H1 (cell line): ENCODE measurements around the gene MAPK1. TPM values are rescaled to one million over a fixed set of nuclear protein-coding genes. Genes with fewer than 3 reads are reported as not detected.

Experiments used
- CTCF ChIA-PET: fragments of 300-600 bp; sonication (Branson Sonifier 250); formaldehyde crosslinking; loops from one replicate; lab custom pipeline; 2021; ENCODE audit not compliant: partially characterized antibody; lab: Charles Lee
- POLR2A ChIA-PET: fragments of 300-600 bp; sonication (Branson Sonifier 250); formaldehyde crosslinking; loops from one replicate; lab custom pipeline; 2021; ENCODE audit warnings: inconsistent platforms; ENCODE audit not compliant: partially characterized antibody; lab: Charles Lee
- DNase-seq, 2 experiments: peaks; one replicate each; pipeline versions ENCODE4 v3.0.0 to v3.0.0-alpha.2; 2010 to 2022; ENCODE audit warnings: low spot score in 2 of 2, low read depth in 1 of 2, mixed read lengths in 1 of 2
- FAIRE-seq: peaks from 2 replicates; lab custom pipeline; 2011; peaks lifted over from hg19 to GRCh38; lab: Jason Lieb, UNC
- H2AFZ ChIP-seq: 2 replicates; pipeline ENCODE4 v1.8.1; 2012; ENCODE audit warnings: low read length, inconsistent platforms
- H2AK5ac ChIP-seq: 2 replicates; pipeline ENCODE4 v1.6.1; 2013; ENCODE audit warnings: low read depth, low read length
- H2BK120ac ChIP-seq: replicated peaks from 2 replicates; pipeline ENCODE3; 2013; ENCODE audit warnings: low read depth, low read length, inconsistent platforms
- H2BK12ac ChIP-seq: 2 replicates; pipeline ENCODE4 v1.6.1; 2013; ENCODE audit warnings: low read depth, low read length
- H2BK15ac ChIP-seq: 2 replicates; pipeline ENCODE4 v1.6.1; 2013; ENCODE audit warnings: low read length
- H2BK20ac ChIP-seq: 2 replicates; pipeline ENCODE4 v1.6.1; 2013; ENCODE audit warnings: low read length
- H2BK5ac ChIP-seq: 2 replicates; pipeline ENCODE4 v1.6.1; 2013; ENCODE audit warnings: low read depth, low read length
- H3K14ac ChIP-seq: 2 replicates; pipeline ENCODE4 v1.6.1; 2013; ENCODE audit warnings: inconsistent platforms; ENCODE audit not compliant: insufficient read length
- H3K18ac ChIP-seq: 2 replicates; pipeline ENCODE4 v1.6.1; 2013; ENCODE audit warnings: low read length; ENCODE audit errors: extremely low read depth
- H3K23ac ChIP-seq: 2 replicates; pipeline ENCODE4 v1.6.1; 2013; ENCODE audit warnings: inconsistent platforms; ENCODE audit not compliant: insufficient read length
- H3K23me2 ChIP-seq: 2 replicates; pipeline ENCODE4 v1.6.1; 2013; ENCODE audit warnings: low read depth, low read length
- H3K27ac ChIP-seq: 2 replicates; pipeline ENCODE4 v1.6.1; 2011; ENCODE audit warnings: low read depth, low read length, inconsistent platforms
- H3K27me3 ChIP-seq, 4 experiments: replicated peaks in 1 of 4; 1 replicate in 1 of 4; 2 replicates in 3 of 4; pipeline versions ENCODE4 v1.6.1 to v1.8.1; 2011 to 2013; ENCODE audit warnings: low read length in 3 of 4, mild to moderate bottlenecking in 3 of 4, inconsistent platforms in 2 of 4, mixed read lengths in 2 of 4, moderate library complexity in 1 of 4; ENCODE audit not compliant: control insufficient read depth in 3 of 4, insufficient read depth in 3 of 4; ENCODE audit errors: extremely low read depth in 1 of 4
- H3K36me3 ChIP-seq, 4 experiments: 2 replicates each; pipeline versions ENCODE4 v1.6.1 to v1.8.1; 2011 to 2013; ENCODE audit warnings: mild to moderate bottlenecking in 4 of 4, low read length in 3 of 4, moderate library complexity in 2 of 4, control low read depth in 1 of 4, inconsistent platforms in 1 of 4; ENCODE audit not compliant: insufficient read depth in 4 of 4, control insufficient read depth in 2 of 4
- H3K4ac ChIP-seq: replicated peaks from 2 replicates; pipeline ENCODE3; 2013; ENCODE audit warnings: low read length, low read depth, mixed read lengths, inconsistent platforms; ENCODE audit not compliant: insufficient read length
- H3K4me1 ChIP-seq, 4 experiments: replicated peaks in 1 of 4; 1 replicate in 1 of 4; 2 replicates in 3 of 4; pipeline versions ENCODE4 v1.6.1 to v1.8.1; 2011 to 2013; ENCODE audit warnings: low read length in 3 of 4, inconsistent platforms in 2 of 4, mixed read lengths in 1 of 4; ENCODE audit not compliant: insufficient read depth in 4 of 4, control insufficient read depth in 3 of 4
- H3K4me2 ChIP-seq, 2 experiments: 2 replicates each; pipeline versions ENCODE4 v1.6.1 to v1.8.1; 2011 to 2013; ENCODE audit warnings: low read depth in 2 of 2, low read length in 2 of 2, control low read depth in 1 of 2, inconsistent platforms in 1 of 2, mild to moderate bottlenecking in 1 of 2; ENCODE audit not compliant: insufficient read depth in 1 of 2
- H3K4me3 ChIP-seq, 4 experiments: fragments of 200-600, 300-600 bp in 1 of 4; sonication (generic), shearing (Covaris generic), sonication (Bioruptor Twin) in 1 of 4; 2 replicates each; pipeline versions ENCODE4 v1.5.1 to v1.8.1; 2011 to 2016; ENCODE audit warnings: low read length in 4 of 4, low read depth in 3 of 4, control low read depth in 2 of 4, inconsistent platforms in 2 of 4, mild to moderate bottlenecking in 2 of 4, mixed read lengths in 1 of 4, moderate library complexity in 1 of 4; ENCODE audit not compliant: insufficient read depth in 2 of 4; ENCODE audit errors: extremely low read depth in 1 of 4
- H3K56ac ChIP-seq: replicated peaks from 2 replicates; pipeline ENCODE3; 2013; ENCODE audit warnings: low read depth, mild to moderate bottlenecking, mixed read lengths, low read length, inconsistent platforms; ENCODE audit not compliant: insufficient read length
- H3K79me1 ChIP-seq: 2 replicates; pipeline ENCODE4 v1.6.1; 2013; ENCODE audit warnings: low read depth, low read length, control low read depth
- H3K79me2 ChIP-seq, 2 experiments: 2 replicates each; pipeline versions ENCODE4 v1.6.1 to v1.8.1; 2012 to 2013; ENCODE audit warnings: low read length in 2 of 2, mild to moderate bottlenecking in 2 of 2, inconsistent platforms in 1 of 2; ENCODE audit not compliant: insufficient read depth in 2 of 2, control insufficient read depth in 1 of 2
- H3K9ac ChIP-seq, 4 experiments: replicated peaks in 1 of 4; 1 replicate in 1 of 4; 2 replicates in 3 of 4; pipeline versions ENCODE4 v1.6.1 to v1.8.1; 2011 to 2013; ENCODE audit warnings: low read depth in 3 of 4, low read length in 3 of 4, control low read depth in 2 of 4, mild to moderate bottlenecking in 2 of 4, moderate library complexity in 2 of 4, inconsistent platforms in 1 of 4; ENCODE audit errors: extremely low read depth in 1 of 4
- H3K9me3 ChIP-seq, 2 experiments: 2 replicates each; pipeline versions ENCODE4 v1.6.1 to v1.8.1; 2012 to 2013; ENCODE audit warnings: mild to moderate bottlenecking in 2 of 2, moderate library complexity in 2 of 2, control low read depth in 1 of 2, inconsistent platforms in 1 of 2, low read depth in 1 of 2, low read length in 1 of 2, mixed read lengths in 1 of 2; ENCODE audit not compliant: insufficient read depth in 2 of 2
- H4K20me1 ChIP-seq, 2 experiments: replicated peaks in 1 of 2; 2 replicates each; pipeline versions ENCODE3 to v1.8.1; 2011 to 2013; ENCODE audit warnings: inconsistent platforms in 2 of 2, low read length in 2 of 2, mild to moderate bottlenecking in 1 of 2; ENCODE audit not compliant: insufficient read depth in 2 of 2, control insufficient read depth in 1 of 2
- H4K5ac ChIP-seq: 2 replicates; pipeline ENCODE4 v1.6.1; 2013; ENCODE audit warnings: low read length, low read depth, mixed read lengths, inconsistent platforms; ENCODE audit not compliant: insufficient read length
- H4K8ac ChIP-seq: 2 replicates; pipeline ENCODE4 v1.8.0; 2013; ENCODE audit warnings: mild to moderate bottlenecking, moderate library complexity, low read length, inconsistent platforms; ENCODE audit not compliant: insufficient read depth; ENCODE audit errors: extremely low read depth
- H4K91ac ChIP-seq: replicated peaks from 2 replicates; pipeline ENCODE3; 2013; ENCODE audit warnings: low read length, mixed read lengths, inconsistent platforms; ENCODE audit not compliant: insufficient read length
- ASH2L ChIP-seq: fragments of 200-600, 300-600 bp; sonication (generic); IDR thresholded peaks from one replicate; pipeline ENCODE4 v1.7.1; 2017; ENCODE audit warnings: low read length
- ATF2 ChIP-seq: IDR thresholded peaks from 2 replicates; pipeline ENCODE4 v1.6.1; 2012; ENCODE audit warnings: low read length, inconsistent platforms
- BCL11A ChIP-seq, 2 experiments: IDR thresholded peaks; one replicate each; pipeline ENCODE4 v1.6.1; 2011; ENCODE audit warnings: low read depth in 2 of 2, low read length in 2 of 2, mild to moderate bottlenecking in 2 of 2
- CBX5 ChIP-seq: fragments of 300-800, 300-1000 bp; sonication (generic); IDR thresholded peaks from 2 replicates; pipeline ENCODE4 v1.7.1; 2016; ENCODE audit warnings: antibody characterized with exemption, low read length, low read depth
- CHD1 ChIP-seq: IDR thresholded peaks from 2 replicates; pipeline ENCODE4 v1.6.1; 2012; ENCODE audit warnings: low read depth, low read length, improper control_type of control experiment
- CTBP2 ChIP-seq: IDR thresholded peaks from 2 replicates; pipeline ENCODE4 v1.7.0; 2011; ENCODE audit warnings: borderline replicate concordance, mild to moderate bottlenecking, moderate library complexity, mixed read lengths, low read length; ENCODE audit not compliant: insufficient read depth, insufficient read length
- E2F6 ChIP-seq: IDR thresholded peaks from 2 replicates; pipeline ENCODE4 v1.6.1; 2012; ENCODE audit warnings: inconsistent platforms
- POU5F1 ChIP-seq: IDR thresholded peaks from 2 replicates; pipeline ENCODE4 v1.6.1; 2011; ENCODE audit warnings: low read depth, mild to moderate bottlenecking, low read length, moderate library complexity
- RFX5 ChIP-seq: IDR thresholded peaks from 2 replicates; pipeline ENCODE4 v1.6.1; 2011; ENCODE audit warnings: low read depth, low read length, improper control_type of control experiment, borderline replicate concordance
- WGBS, 2 experiments: shearing (Covaris generic) in 1 of 2; methylation state at CpG; one replicate each; pipeline versions ENCODE4 v1.1.6 to v1.1.7; 2013 to 2015; ENCODE audit warnings: low lambda C conversion rate in 2 of 2, mixed read lengths in 2 of 2, inconsistent platforms in 1 of 2, low coverage in 1 of 2, missing lambda C conversion rate in 1 of 2; ENCODE audit not compliant: insufficient replicate concordance in 2 of 2, insufficient coverage in 1 of 2, insufficient read length in 1 of 2; ENCODE audit errors: extremely low coverage in 1 of 2, missing lambda C conversion rate in 1 of 2; 5-methylcytosine and 5-hydroxymethylcytosine counted together
- polyA plus RNA-seq, 7 experiments: library from polyadenylated mRNA; depleted of rRNA in 3 of 7; stranded (reverse) in 5 of 7; unstranded in 2 of 7; fragments of >200 nt in 5 of 7; fragments of 200-250 nt in 2 of 7; gene quantifications; 1 replicate in 5 of 7; 2 replicates in 1 of 7; 4 replicates in 1 of 7; pipeline versions ENCODE4 v1.2.1 to v1.2.3, GENCODE V29; 2011 to 2013; ENCODE audit warnings: missing spikeins in 2 of 7, mixed read lengths in 2 of 7
- total RNA-seq: library from RNA; stranded (reverse); fragmentation: NEBNext Ultra II Directional; extraction: Animal tissue kit (Norgen Biotek cat#: 25700); gene quantifications from 2 replicates; pipeline ENCODE4 v1.2.1, GENCODE V29; 2021

The MAPK1 gene
- total and polyA plus RNA-seq, 2 of the 8 experiments (the other 6 are each of a cell fraction or from before 2014, with no cell fraction given): 28.1 to 101 TPM

GRCh38 chr22:21714059-21714770, 153.2 kb downstream of the MAPK1 start:
- Histone ChIP-seq H4K91ac (no peak overlapping the region), H2AFZ (no peak overlapping the region), H3K4ac (no peak overlapping the region), H3K23ac (no peak overlapping the region), H3K27me3 (no peaks in the 10 kb centered on the region), H3K27ac (no peak overlapping the region), H3K18ac (no peak overlapping the region), H3K9ac (no peak overlapping the region), H3K23me2 (no peaks in the 10 kb centered on the region), H2BK20ac (no peak overlapping the region), H3K79me2 (no peaks in the 10 kb centered on the region), H3K9me3 (no peaks in the 10 kb centered on the region), H3K4me1 (no peaks in the 10 kb centered on the region), H4K20me1 (peaks cover 0 to 9% of the 10 kb centered on the region in 2 experiments), H3K79me1 (no peaks in the 10 kb centered on the region), H3K56ac (no peak overlapping the region), H2AK5ac (no peak overlapping the region), H3K36me3 (peaks cover 0 to 5% (median 3%) of the 10 kb centered on the region in 4 experiments; a peak in 2 of 8 replicates), H3K4me2 (no peak overlapping the region), H3K4me3 (no peak overlapping the region), H4K5ac (no peak overlapping the region), H3K14ac (no peak overlapping the region), H4K8ac (no peak overlapping the region), H2BK12ac (no peak overlapping the region), H2BK120ac (no peak overlapping the region), H2BK15ac (no peak overlapping the region), H2BK5ac (0 out of 2 replicates have a peak overlapping the region, but pooled peaks have one; percentile 31)
- DNase-seq: no peak
- no peak for FAIRE-seq
- ChIA-PET CTCF (interaction anchor here (0.6 to 7.0 kb wide), 7 partner anchors 10 to 1846 kb away, joined by 3 to 45 read pairs (median 4); no protein-coding TSS in a partner anchor), POLR2A (interaction anchor here (0.6 to 1.1 kb wide), 2 partner anchors 16 to 224 kb away, joined by 3 read pairs; no protein-coding TSS in a partner anchor)
- TF ChIP-seq CBX5: no peak
- no peak for TF ChIP-seq RFX5
- TF ChIP-seq CTBP2: no peak
- TF ChIP-seq POU5F1: no peak
- no peak for TF ChIP-seq CHD1
- TF ChIP-seq E2F6: no peak
- TF ChIP-seq BCL11A (IDR thresholded peaks at IDR 0.05; ENCODE audit: low read depth in 2 of 2, low read length in 2 of 2): no peak
- TF ChIP-seq ATF2: no peak
- TF ChIP-seq ASH2L: no peak
- 89% methylated on average over 23 of the region's 32 CpGs; no CpG with 5 or more reads in 1 of the 2 experiments for WGBS, 2 experiments
